BJ (cell line): ENCODE measurements around the gene RBMS3. TPM values are rescaled to one million over a fixed set of nuclear protein-coding genes. Genes with fewer than 3 reads are reported as not detected.

Source experiments
- CTCF ChIA-PET: fragments of 350-600 bp; formaldehyde crosslinking; extraction: SDS; loops from one replicate; lab custom pipeline; 2021; ENCODE audit warnings: antibody characterized with exemption, inconsistent platforms; lab: Yijun Ruan, JAX
- POLR2A ChIA-PET: fragments of 300-600 bp; sonication (Branson Sonifier 250); formaldehyde crosslinking; extraction: SDS; loops from one replicate; lab custom pipeline; 2021; ENCODE audit warnings: antibody characterized with exemption; lab: Charles Lee
- DNase-seq: peaks from one replicate; pipeline ENCODE4 v3.0.0-alpha.2; 2011; ENCODE audit warnings: low read depth
- H3K27me3 ChIP-seq: 2 replicates; pipeline ENCODE4 v1.6.0; 2011; ENCODE audit warnings: low read length; ENCODE audit not compliant: control insufficient read depth, insufficient read depth
- H3K36me3 ChIP-seq: 2 replicates; pipeline ENCODE4 v1.5.1; 2011; ENCODE audit warnings: low read length; ENCODE audit not compliant: control insufficient read depth, insufficient read depth
- H3K4me3 ChIP-seq: 2 replicates; pipeline ENCODE4 v1.5.1; 2011; ENCODE audit warnings: low read depth, mild to moderate bottlenecking, control low read depth, low read length
- polyA plus RNA-seq: library from polyadenylated mRNA; depleted of rRNA; stranded (reverse); fragments of >200 nt; gene quantifications from 2 replicates; pipeline ENCODE4 v1.2.3, GENCODE V29; 2011
- TF ChIP-seq, protein P1 (sequence below): IDR thresholded peaks from 2 replicates; pipeline ENCODE4 v1.5.1; 2011; ENCODE audit warnings: low read depth, mild to moderate bottlenecking, control low read depth, inconsistent platforms, low read length, moderate library complexity; ENCODE audit not compliant: insufficient read depth

RBMS3 gene
- polyA plus RNA-seq, 1 experiment: 14.5 TPM

DNA sequence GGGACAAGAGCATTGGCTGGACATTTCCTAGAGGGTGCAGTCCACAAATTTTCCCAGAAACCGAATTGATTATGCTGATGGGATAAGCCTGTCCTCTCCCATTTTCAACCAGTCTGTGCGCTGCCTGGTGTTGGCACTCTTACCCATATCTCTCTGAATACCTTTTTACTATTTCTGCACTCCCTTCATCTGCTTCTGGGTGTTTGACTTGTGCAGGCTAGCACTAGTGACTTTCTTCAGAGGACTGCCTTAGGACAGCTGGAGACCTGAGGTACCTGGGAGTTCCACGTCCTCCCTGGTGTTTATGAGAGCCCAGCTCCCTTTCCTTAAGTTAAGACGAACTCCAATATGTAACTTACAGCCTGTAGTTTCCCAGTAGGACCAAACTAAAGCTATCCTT, 50.2 kb downstream of the RBMS3 start:
- no peak overlapping the region for H3K4me3 ChIP-seq

DNA sequence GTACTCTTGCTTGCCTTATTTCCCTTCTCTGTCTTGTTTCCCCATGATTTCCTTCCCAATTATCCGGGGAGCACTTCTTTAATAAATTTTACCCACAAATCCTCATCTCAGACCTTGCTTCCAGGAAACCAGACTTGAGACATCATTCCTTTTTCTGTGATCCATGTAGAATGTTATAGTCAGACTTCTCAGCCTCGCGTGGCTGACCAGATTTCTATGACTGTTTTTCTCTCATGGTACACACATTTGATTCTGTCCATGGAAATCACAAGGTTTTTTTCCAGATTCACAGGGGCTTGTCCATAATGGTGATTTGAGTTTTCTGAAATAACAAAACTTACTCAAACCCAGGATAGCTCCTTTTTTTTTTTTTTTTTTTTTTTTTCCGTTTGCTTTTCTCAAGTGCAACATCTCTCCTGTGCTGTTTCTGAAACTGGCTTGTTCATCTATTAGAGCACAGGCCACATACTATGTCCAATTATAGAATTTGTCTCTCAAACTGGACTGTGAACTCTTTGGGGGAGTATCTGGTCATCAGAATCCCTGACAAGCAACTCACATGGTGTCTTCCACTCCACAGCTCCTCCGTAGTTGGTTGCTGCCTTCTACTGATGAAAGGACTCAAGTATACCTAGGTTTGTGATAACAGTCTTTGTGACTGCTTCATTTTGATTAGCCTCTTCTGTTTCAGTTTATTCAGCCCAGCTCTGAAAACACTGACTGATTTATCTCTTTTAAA, 50.8 kb downstream of the RBMS3 start:
- no peak for DNase-seq
- CTCF ChIA-PET: interaction anchor here (1.1 to 1.5 kb wide), 2 partner anchors 14 to 40 kb away, joined by 3 read pairs; no protein-coding TSS in a partner anchor
- no peaks in the 10 kb centered on the region for H3K27me3 ChIP-seq
- POLR2A ChIA-PET: no interaction called here
- TF ChIP-seq, protein P1, sequence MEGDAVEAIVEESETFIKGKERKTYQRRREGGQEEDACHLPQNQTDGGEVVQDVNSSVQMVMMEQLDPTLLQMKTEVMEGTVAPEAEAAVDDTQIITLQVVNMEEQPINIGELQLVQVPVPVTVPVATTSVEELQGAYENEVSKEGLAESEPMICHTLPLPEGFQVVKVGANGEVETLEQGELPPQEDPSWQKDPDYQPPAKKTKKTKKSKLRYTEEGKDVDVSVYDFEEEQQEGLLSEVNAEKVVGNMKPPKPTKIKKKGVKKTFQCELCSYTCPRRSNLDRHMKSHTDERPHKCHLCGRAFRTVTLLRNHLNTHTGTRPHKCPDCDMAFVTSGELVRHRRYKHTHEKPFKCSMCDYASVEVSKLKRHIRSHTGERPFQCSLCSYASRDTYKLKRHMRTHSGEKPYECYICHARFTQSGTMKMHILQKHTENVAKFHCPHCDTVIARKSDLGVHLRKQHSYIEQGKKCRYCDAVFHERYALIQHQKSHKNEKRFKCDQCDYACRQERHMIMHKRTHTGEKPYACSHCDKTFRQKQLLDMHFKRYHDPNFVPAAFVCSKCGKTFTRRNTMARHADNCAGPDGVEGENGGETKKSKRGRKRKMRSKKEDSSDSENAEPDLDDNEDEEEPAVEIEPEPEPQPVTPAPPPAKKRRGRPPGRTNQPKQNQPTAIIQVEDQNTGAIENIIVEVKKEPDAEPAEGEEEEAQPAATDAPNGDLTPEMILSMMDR: no peak
- H3K4me3 ChIP-seq: no peak overlapping the region
- no peaks in the 10 kb centered on the region for H3K36me3 ChIP-seq

More for the DNA sequence above, 50.2 kb downstream of the RBMS3 start:
- Histone ChIP-seq H3K27me3 (no peaks in the 10 kb centered on the region), H3K36me3 (no peaks in the 10 kb centered on the region)
- POLR2A ChIA-PET: no interaction called here
- CTCF ChIA-PET: interaction anchor here (1.5 kb wide), 1 partner anchor 14 kb away, joined by 3 read pairs; no protein-coding TSS in a partner anchor
- TF ChIP-seq, protein P1: no peak
- no peak for DNase-seq

DNA sequence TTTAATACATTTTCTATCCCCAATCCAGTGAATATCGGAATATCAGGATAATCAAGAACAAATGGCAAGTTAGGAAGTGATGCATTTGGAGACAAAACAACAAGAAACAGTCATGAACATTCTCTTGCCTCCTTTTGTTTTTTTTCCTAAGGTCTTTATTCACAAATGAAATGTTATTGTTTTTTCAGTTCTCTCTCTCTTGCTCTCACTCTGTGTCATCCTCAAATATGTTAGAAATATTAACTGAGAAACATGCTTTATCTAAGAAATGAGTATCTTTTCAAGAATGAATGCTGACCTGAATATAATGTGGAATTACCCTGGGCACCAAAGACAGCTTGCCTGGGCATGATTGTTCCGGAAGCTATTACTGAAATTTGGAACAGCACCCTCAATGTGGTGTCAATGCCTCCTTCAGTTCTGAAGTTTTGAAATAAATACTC, 51.3 kb downstream of the RBMS3 start:
- Histone ChIP-seq H3K36me3 (no peaks in the 10 kb centered on the region), H3K27me3 (no peaks in the 10 kb centered on the region), H3K4me3 (no peak overlapping the region)
- TF ChIP-seq, protein P1: no peak
- DNase-seq: no peak
- ChIA-PET CTCF (interaction anchor here (0.8 to 1.1 kb wide), 2 partner anchors 40 to 179 kb away, joined by 3 read pairs; no protein-coding TSS in a partner anchor), POLR2A (no interaction called here)

DNA sequence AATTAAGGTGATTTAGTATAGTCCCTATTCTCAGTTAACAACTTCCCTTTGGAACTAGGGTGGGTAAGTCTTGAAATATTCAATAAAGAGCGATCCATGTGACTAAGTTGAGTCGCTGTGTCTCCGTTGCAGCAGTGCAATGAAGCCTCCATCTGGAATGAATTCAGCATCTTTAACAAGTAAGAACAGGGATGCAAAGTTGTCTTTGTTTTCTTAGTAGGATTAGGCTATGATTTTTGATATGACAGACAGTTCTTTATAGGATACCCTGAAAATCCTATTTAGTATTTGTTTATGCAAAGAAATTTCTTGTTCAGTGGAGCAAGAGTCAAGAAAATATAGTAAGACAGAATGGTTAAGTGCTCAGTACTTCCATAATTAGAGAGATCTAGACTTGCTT, 52.7 kb downstream of the RBMS3 start:
- H3K4me3 ChIP-seq: no peak overlapping the region
- POLR2A ChIA-PET: no interaction called here
- TF ChIP-seq, protein P1: no peak
- H3K27me3 ChIP-seq: no peaks in the 10 kb centered on the region
- no peaks in the 10 kb centered on the region for H3K36me3 ChIP-seq
- CTCF ChIA-PET: interaction anchor here (0.6 to 1.0 kb wide), 2 partner anchors 10 to 602 kb away, joined by 3 to 5 read pairs; no protein-coding TSS in a partner anchor
- DNase-seq: no peak

DNA sequence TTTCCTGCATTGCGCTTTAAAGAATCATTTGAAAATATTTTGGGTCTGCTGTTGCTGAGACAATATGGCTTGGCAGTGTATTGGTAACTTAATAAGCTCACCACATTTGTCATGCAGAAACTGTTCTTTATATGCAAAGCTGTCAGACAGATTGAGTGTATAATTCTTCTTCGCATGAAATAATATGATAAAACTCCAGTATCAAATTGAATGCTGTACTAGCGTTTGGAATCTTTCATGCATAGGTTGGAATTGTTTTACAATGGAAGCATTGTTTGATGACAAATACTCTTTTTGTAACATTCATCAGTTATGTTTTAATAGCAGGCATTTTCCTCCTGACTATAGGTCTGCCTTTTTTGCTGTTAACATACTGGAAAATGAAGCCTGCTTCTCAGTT, 53.8 kb downstream of the RBMS3 start:
- no peak for DNase-seq
- H3K4me3 ChIP-seq: no peak overlapping the region
- no peaks in the 10 kb centered on the region for H3K36me3 ChIP-seq
- POLR2A ChIA-PET: no interaction called here
- TF ChIP-seq, protein P1: no peak
- CTCF ChIA-PET: interaction anchor here (1.0 kb wide), 1 partner anchor 11 kb away, joined by 5 read pairs; no protein-coding TSS in a partner anchor
- no peaks in the 10 kb centered on the region for H3K27me3 ChIP-seq
